CD4-positive, alpha-beta T cell (primary cell): ENCODE data around the gene HTR1D. TPM values are rescaled to one million over a fixed set of nuclear protein-coding genes. Genes with fewer than 3 reads are reported as not detected.

ENCODE experiments used
- ATAC-seq: fragments of 200-7000 bp; cut with Tn5 transposase; one replicate; pipeline ENCODE4 v1.10.0; 2022; ENCODE audit warnings: mild to moderate bottlenecking; ENCODE audit not compliant: poor library complexity
- CTCF ChIA-PET: fragments of 350-600 bp; sonication (Branson Sonifier 250); formaldehyde crosslinking; loops from one replicate; lab custom pipeline; 2021; ENCODE audit warnings: antibody characterized with exemption, inconsistent platforms; lab: Charles Lee
- POLR2A ChIA-PET: fragments of 350-600 bp; sonication (Branson Sonifier 250); formaldehyde crosslinking; loops from one replicate; lab custom pipeline; 2021; ENCODE audit warnings: antibody characterized with exemption, inconsistent platforms; lab: Charles Lee
- DNase-seq, 14 experiments: peaks; one replicate each; pipeline ENCODE4 v3.0.0-alpha.2; 2013 to 2020; ENCODE audit warnings: mixed read lengths in 2 of 14
- H3K27ac ChIP-seq, 2 donors: one replicate each; pipeline versions ENCODE4 v1.5.1 to v1.7.0; 2013; ENCODE audit warnings: low read length in 2 of 2, low read depth in 1 of 2, mild to moderate bottlenecking in 1 of 2
- H3K27me3 ChIP-seq, 2 experiments: 1 replicate in 1 of 2; 2 replicates in 1 of 2; pipeline versions ENCODE4 v1.6.1 to v1.7.0; 2013; ENCODE audit warnings: low read length in 2 of 2, control low read depth in 1 of 2, mild to moderate bottlenecking in 1 of 2, moderate library complexity in 1 of 2; ENCODE audit not compliant: insufficient read depth in 2 of 2, control insufficient read depth in 1 of 2
- H3K36me3 ChIP-seq: one replicate; pipeline ENCODE4 v1.6.1; 2013; ENCODE audit warnings: low read length, control low read depth; ENCODE audit not compliant: insufficient read depth
- H3K4me1 ChIP-seq: one replicate; pipeline ENCODE4 v1.6.1; 2013; ENCODE audit warnings: low read length, control low read depth; ENCODE audit not compliant: insufficient read depth
- H3K4me3 ChIP-seq: one replicate; pipeline ENCODE4 v1.5.1; 2013; ENCODE audit warnings: mild to moderate bottlenecking, low read length, moderate library complexity
- H3K9me3 ChIP-seq, 2 experiments: 1 replicate in 1 of 2; 2 replicates in 1 of 2; pipeline versions ENCODE4 v1.6.1 to v1.7.0; 2013; ENCODE audit warnings: low read length in 2 of 2, mild to moderate bottlenecking in 2 of 2, control low read depth in 1 of 2, moderate library complexity in 1 of 2; ENCODE audit not compliant: control insufficient read depth in 1 of 2, insufficient read depth in 1 of 2
- H3K27ac Mint-ChIP-seq: one replicate; pipeline ENCODE4 v1.8.0; 2020; ENCODE audit warnings: mixed read lengths
- H3K27me3 Mint-ChIP-seq: one replicate; pipeline ENCODE4 v1.8.0; 2021; ENCODE audit warnings: mixed read lengths
- H3K36me3 Mint-ChIP-seq: one replicate; pipeline ENCODE4 v1.8.0; 2021; ENCODE audit warnings: low read depth, mixed read lengths
- H3K4me1 Mint-ChIP-seq: one replicate; pipeline ENCODE4 v1.8.0; 2021; ENCODE audit warnings: low read depth, mixed read lengths
- H3K4me3 Mint-ChIP-seq: one replicate; pipeline ENCODE4 v1.8.0; 2020; ENCODE audit warnings: mild to moderate bottlenecking, mixed read lengths
- H3K9me3 Mint-ChIP-seq: one replicate; pipeline ENCODE4 v1.8.0; 2020; ENCODE audit warnings: mixed read lengths
- CTCF ChIP-seq: fragments of 200-600 bp; IDR thresholded peaks from one replicate; pipeline ENCODE4 v1.8.0; 2022; ENCODE audit warnings: antibody characterized with exemption, mild to moderate bottlenecking
- intact Hi-C, 2 experiments: fragments of 100-400 bp; cut with DNase I in 1 of 2; cut with micrococcal nuclease in 1 of 2; formaldehyde crosslinking; loops; one replicate each; pipeline versions ENCODE4 v1.15.1 to v1.9.0; 2023 to 2025; cut with DNase I, micrococcal nuclease
- total RNA-seq, 174 experiments: library from RNA in 2 of 174; stranded (reverse) in 2 of 174; gene quantifications; one replicate each; pipeline ENCODE4 v1.2.3 and lab custom pipeline; 2021 to 2026

The HTR1D gene
- total RNA-seq, 2 experiments from 2014 or later = not detected

DNA sequence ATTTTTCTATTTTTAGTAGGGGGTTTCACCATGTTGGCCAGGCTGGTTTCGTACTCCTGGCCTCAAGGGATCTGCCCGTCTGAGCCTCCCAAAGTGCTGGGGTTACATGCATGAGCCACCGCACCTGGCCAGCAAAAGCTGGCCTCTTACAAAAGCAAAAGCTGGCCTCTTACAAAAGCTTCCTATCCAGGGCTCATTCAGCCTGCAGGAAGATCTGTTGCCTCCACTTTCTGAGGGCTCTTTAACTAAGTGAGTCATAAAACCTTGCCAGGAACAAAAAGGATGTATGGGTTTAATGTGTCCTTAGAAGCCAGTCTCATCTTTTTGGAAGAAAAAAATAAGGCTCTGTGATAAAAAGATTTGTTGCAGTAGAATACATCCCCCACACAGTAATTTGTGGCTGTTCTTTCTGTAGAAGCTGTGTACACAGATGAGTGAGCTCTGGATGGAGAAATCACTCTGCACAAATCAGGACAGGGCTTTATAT is 15.0 kb downstream of the HTR1D start:
- Histone ChIP-seq H3K4me3 (no peak overlapping the region), H3K27me3 (peaks cover 0 to 7% of the 10 kb centered on the region in 2 experiments), H3K27ac (no peak overlapping the region), H3K4me1 (no peaks in the 10 kb centered on the region), H3K9me3 (no peaks in the 10 kb centered on the region), H3K36me3 (no peaks in the 10 kb centered on the region)
- Mint-ChIP-seq H3K4me1 (no peaks in the 10 kb centered on the region), H3K4me3 (no peak overlapping the region), H3K36me3 (no peaks in the 10 kb centered on the region), H3K27me3 (peaks cover 14% of the 10 kb centered on the region), H3K9me3 (no peaks in the 10 kb centered on the region), H3K27ac (no peak overlapping the region)
- POLR2A ChIA-PET = no interaction called here
- TF ChIP-seq CTCF = no peak
- no peak for DNase-seq
- intact Hi-C loops = no loop called here
- ATAC-seq = no peak
- CTCF ChIA-PET = no interaction called here

DNA sequence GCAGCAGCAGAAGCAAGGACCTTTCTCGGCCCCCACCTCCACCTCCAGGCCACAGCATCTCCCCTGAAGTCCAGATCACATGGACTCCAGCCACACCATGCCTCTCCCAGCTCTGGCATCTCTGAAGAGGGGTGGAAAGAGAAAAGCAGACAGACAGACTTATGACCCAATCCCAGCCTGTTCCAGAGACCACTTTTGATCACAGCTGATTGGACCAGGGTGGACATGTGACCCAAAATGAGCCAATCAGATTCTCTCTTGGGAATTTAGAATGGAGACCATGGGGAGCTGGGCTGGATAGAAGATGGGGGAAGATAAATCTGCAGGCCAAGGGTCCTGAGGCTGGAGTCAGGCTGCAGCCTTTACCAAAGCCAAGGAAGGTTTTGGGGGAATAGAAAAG is 16.4 kb downstream of the HTR1D start:
- Histone ChIP-seq H3K36me3 (no peaks in the 10 kb centered on the region), H3K27ac (no peak overlapping the region), H3K27me3 (peaks cover 0 to 7% of the 10 kb centered on the region in 2 experiments), H3K9me3 (no peaks in the 10 kb centered on the region), H3K4me1 (no peaks in the 10 kb centered on the region), H3K4me3 (no peak overlapping the region)
- ChIA-PET POLR2A (no interaction called here), CTCF (no interaction called here)
- Mint-ChIP-seq H3K27ac (no peak overlapping the region), H3K4me3 (no peak overlapping the region), H3K36me3 (no peaks in the 10 kb centered on the region), H3K4me1 (no peaks in the 10 kb centered on the region), H3K9me3 (no peaks in the 10 kb centered on the region), H3K27me3 (peaks cover 14% of the 10 kb centered on the region)
- intact Hi-C loops = no loop called here
- DNase-seq (no peak), ATAC-seq (no peak)
- TF ChIP-seq CTCF = no peak

GRCh38 chr1:23198373-23198772 is 18.9 kb downstream of the HTR1D start:
- ChIA-PET CTCF (no interaction called here), POLR2A (no interaction called here)
- Histone ChIP-seq H3K36me3 (no peaks in the 10 kb centered on the region), H3K27ac (no peak overlapping the region), H3K4me3 (no peak overlapping the region), H3K4me1 (no peaks in the 10 kb centered on the region), H3K9me3 (no peaks in the 10 kb centered on the region), H3K27me3 (peaks cover 0 to 7% of the 10 kb centered on the region in 2 experiments)
- Mint-ChIP-seq H3K4me3 (no peak overlapping the region), H3K27ac (no peak overlapping the region), H3K36me3 (no peaks in the 10 kb centered on the region), H3K9me3 (no peaks in the 10 kb centered on the region), H3K27me3 (peaks cover 16% of the 10 kb centered on the region), H3K4me1 (no peaks in the 10 kb centered on the region)
- no peak for TF ChIP-seq CTCF
- no peak for DNase-seq
- intact Hi-C loops = no loop called here
- ATAC-seq = no peak
